ENCODE results near the gene AHI1. TPM values are rescaled to one million over a fixed set of nuclear protein-coding genes. Genes with fewer than 3 reads are reported as not detected.

Gene AHI1
- total and polyA plus RNA-seq, 5 experiments from 2014 or later: 2.3 to 16.1 (median 4.9) TPM

Small RNA genes within 50 kb of the gene (microRNA-seq; reads per million reads assigned to microRNA genes)
- not detected for gene MIR548A2 (ENCODE audit: borderline microRNAs expressed)

All from naive thymus-derived CD8-positive, alpha-beta T cell (primary cell).